Measurements from ENCODE around the gene SUPT3H. TPM values are rescaled to one million over a fixed set of nuclear protein-coding genes. Genes with fewer than 3 reads are reported as not detected.
"Not testable (repeated sequence)": the region's sequence is repeated elsewhere in the genome, so short reads cannot be mapped to it uniquely, and the experiment has no call there.

The SUPT3H gene
- total and polyA plus RNA-seq, 5 donors: 3.1 to 4.5 (median 4.1) TPM

DNA sequence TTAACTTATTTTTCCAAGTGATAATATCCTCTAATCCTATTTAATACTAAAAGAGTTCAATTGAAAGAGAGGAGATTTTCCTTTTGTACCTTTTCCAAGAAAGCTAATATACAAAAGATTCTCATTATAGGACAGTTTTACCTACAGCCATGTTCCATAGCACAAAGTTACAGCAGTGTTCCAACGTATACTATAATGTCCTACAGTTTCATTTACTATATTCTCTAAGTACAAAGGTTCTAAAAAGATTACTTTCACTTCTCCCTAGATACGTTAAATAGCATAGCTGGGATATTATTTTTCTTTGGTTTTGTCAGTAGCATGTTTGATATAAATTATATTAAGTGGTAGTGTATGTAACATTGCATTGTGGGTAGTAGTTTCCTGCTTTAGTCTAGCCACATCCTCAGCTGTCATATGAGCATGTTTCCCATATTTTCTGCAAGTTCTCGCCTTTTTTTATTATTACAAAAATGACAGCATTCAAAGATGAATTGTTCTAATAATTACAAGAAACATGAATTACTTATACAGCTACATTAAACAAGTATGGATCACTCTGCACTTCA lies 54.0 kb downstream of the SUPT3H start:
- no peak overlapping the region for H3K27ac ChIP-seq (ENCODE audit: low read length)
- no peaks in the 10 kb centered on the region for H3K27me3 ChIP-seq (ENCODE audit: control insufficient read depth, insufficient read depth)
- intact Hi-C loops (cut with DNase I): no loop called here
- ATAC-seq (no peak), DNase-seq (no peak)
- H3K4me3 ChIP-seq (ENCODE audit: low read length): no peak overlapping the region
- H3K4me1 ChIP-seq (ENCODE audit: control insufficient read depth, insufficient read depth, low read length): no peaks in the 10 kb centered on the region
- H3K9me3 ChIP-seq (ENCODE audit: control insufficient read depth, low read length): no peaks in the 10 kb centered on the region
- 72% methylated on average over 3 of the region's 3 CpGs for WGBS

DNA sequence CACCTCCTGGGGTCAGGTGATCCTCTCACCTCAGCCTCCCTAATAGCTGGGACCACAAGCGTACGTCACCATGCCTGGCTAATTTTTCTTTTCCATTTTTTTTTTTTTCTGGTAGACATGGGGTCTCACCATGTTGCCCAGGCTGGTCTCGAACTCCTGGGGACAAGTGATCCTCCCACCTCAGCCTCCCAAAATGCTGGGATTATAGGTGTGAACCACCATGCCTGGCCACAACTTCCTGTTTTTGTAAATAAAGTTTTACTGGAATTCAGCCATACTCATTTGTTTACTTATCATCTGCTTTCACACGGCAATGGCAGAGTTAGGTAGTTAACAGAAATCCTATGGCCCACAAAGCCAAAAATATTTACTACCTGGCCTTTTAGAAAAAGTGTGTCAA lies 57.4 kb downstream of the SUPT3H start:
- no peak overlapping the region for H3K4me3 ChIP-seq (ENCODE audit: low read length)
- intact Hi-C loops (cut with DNase I): no loop called here
- 92% methylated on average over 4 of the region's 4 CpGs for WGBS
- H3K27me3 ChIP-seq (ENCODE audit: control insufficient read depth, insufficient read depth): no peaks in the 10 kb centered on the region
- no peaks in the 10 kb centered on the region for H3K9me3 ChIP-seq (ENCODE audit: control insufficient read depth, low read length)
- DNase-seq (no peak), ATAC-seq (no peak)
- H3K4me1 ChIP-seq (ENCODE audit: control insufficient read depth, insufficient read depth, low read length): no peaks in the 10 kb centered on the region
- no peak overlapping the region for H3K27ac ChIP-seq (ENCODE audit: low read length)

DNA sequence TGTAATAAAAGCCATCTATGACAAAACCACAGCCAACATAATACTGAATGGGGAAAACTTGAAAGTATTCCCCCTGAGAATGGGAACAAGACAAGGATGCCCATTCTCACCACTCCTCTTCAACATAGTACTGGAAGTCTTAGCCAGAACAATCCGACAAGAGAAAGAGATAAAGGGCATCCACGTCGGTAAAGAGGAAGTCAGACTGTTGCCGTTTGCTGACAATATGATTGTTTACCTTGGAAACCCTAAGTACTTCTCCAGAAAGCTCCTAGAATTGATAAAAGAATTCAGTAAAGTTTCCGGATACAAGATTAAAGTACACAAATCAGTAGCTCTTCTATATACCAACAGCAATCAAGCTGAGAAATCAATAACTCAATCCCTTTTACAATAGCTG lies 63.6 kb downstream of the SUPT3H start:
- Histone ChIP-seq H3K27me3 (ENCODE audit: control insufficient read depth, insufficient read depth) (no peaks in the 10 kb centered on the region), H3K4me3 (ENCODE audit: low read length) (no peak overlapping the region), H3K27ac (ENCODE audit: low read length) (no peak overlapping the region), H3K4me1 (ENCODE audit: control insufficient read depth, insufficient read depth, low read length) (no peaks in the 10 kb centered on the region), H3K9me3 (ENCODE audit: control insufficient read depth, low read length) (no peaks in the 10 kb centered on the region)
- ATAC-seq (no peak), DNase-seq (no peak)
- 22% methylated on average over 5 of the region's 5 CpGs for WGBS
- intact Hi-C loops (cut with DNase I): no loop called here

DNA sequence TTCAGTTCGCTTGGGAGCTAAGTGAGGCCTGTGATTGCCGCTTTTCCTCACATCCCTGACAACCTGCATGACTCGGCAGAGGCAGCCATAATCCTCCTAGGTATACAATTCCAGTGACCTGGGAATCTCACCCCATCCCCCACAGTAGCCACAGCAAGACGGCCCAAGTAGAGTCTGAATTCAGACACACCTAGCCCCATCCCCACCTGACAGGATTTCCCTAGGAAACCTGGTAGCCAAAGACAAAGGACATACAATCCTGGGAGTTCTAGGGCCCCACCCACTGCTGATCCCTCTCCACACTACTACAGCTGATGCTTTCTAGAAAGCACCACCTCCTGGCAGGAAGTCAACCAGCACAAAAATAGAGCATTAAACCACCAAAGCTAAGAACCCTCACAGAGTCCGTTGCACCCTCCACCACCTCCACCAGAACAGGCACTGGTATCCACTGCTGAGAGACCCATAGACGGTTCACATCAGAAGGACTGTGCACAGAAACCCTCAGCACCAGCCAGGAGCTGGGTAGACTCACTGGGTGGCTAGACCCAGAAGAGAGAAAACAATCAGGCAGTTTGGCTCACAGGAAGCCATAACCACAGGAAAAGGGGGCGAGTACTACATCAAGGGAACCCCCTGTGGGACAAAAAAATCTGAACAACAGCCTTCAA lies 67.5 kb downstream of the SUPT3H start:
- H3K27ac ChIP-seq (ENCODE audit: low read length): no peak overlapping the region
- no peak for DNase-seq
- intact Hi-C loops (cut with DNase I): no loop called here

DNA sequence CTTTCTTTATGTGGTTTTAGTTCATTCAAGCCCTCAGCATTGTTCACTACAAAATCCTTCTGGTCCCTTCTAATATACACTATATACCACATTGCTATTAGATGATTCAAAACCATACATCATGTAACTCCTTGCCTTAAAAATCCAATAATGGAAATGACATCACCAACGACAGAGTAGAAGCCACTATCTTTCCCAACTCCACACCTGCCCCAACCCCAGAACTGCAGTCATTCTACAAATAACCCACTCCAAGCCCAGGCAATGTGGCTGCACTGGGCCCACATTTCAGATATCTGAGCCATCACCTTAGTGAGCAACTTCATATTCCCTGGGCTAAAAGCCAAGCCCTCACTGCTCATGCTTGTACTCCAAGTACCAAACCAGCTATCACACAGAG lies 72.2 kb downstream of the SUPT3H start:
- Histone ChIP-seq H3K9me3 (ENCODE audit: control insufficient read depth, low read length) (no peaks in the 10 kb centered on the region), H3K4me1 (ENCODE audit: control insufficient read depth, insufficient read depth, low read length) (no peaks in the 10 kb centered on the region), H3K4me3 (ENCODE audit: low read length) (no peak overlapping the region), H3K27ac (ENCODE audit: low read length) (no peak overlapping the region), H3K27me3 (ENCODE audit: control insufficient read depth, insufficient read depth) (no peaks in the 10 kb centered on the region)
- intact Hi-C loops (cut with DNase I): no loop called here
- no peak for DNase-seq
- whole genome bisulfite sequencing: 79% methylated on average over 1 of the region's 1 CpG
- no peak for ATAC-seq

More for the DNA sequence above, 67.5 kb downstream of the SUPT3H start:
- Histone ChIP-seq H3K9me3 (ENCODE audit: control insufficient read depth, low read length) (no peaks in the 10 kb centered on the region), H3K4me3 (ENCODE audit: low read length) (no peak overlapping the region), H3K4me1 (ENCODE audit: control insufficient read depth, insufficient read depth, low read length) (no peaks in the 10 kb centered on the region), H3K27me3 (ENCODE audit: control insufficient read depth, insufficient read depth) (no peaks in the 10 kb centered on the region)
- WGBS: 79% methylated on average over 7 of the region's 7 CpGs
- ATAC-seq: no peak

DNA sequence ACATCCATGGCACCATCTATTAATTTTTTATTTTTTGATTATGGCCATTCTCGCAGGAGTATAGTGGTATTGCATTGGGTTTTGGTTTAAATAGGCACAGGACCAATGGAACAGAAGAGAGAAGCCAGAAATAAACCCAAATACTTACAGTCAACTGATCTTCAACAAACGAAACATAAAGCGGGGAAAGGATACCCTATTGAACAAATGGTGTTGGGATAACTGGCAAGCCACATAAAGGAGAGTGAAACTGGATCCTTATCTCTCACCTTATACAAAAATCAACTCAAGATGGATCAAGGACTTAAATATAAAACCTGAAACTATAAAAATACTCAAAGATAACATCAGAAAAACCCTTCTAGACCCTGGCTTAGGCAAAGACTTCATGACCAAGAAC lies 74.9 kb downstream of the SUPT3H start:
- no peaks in the 10 kb centered on the region for H3K27me3 ChIP-seq (ENCODE audit: control insufficient read depth, insufficient read depth)
- no peaks in the 10 kb centered on the region for H3K9me3 ChIP-seq (ENCODE audit: control insufficient read depth, low read length)
- no peak overlapping the region for H3K27ac ChIP-seq (ENCODE audit: low read length)
- ATAC-seq: no peak
- intact Hi-C loops (cut with DNase I): no loop called here
- no peak for DNase-seq
- WGBS: 98% methylated on average over 3 of the region's 3 CpGs
- H3K4me1 ChIP-seq (ENCODE audit: control insufficient read depth, insufficient read depth, low read length): no peaks in the 10 kb centered on the region
- no peak overlapping the region for H3K4me3 ChIP-seq (ENCODE audit: low read length)

DNA sequence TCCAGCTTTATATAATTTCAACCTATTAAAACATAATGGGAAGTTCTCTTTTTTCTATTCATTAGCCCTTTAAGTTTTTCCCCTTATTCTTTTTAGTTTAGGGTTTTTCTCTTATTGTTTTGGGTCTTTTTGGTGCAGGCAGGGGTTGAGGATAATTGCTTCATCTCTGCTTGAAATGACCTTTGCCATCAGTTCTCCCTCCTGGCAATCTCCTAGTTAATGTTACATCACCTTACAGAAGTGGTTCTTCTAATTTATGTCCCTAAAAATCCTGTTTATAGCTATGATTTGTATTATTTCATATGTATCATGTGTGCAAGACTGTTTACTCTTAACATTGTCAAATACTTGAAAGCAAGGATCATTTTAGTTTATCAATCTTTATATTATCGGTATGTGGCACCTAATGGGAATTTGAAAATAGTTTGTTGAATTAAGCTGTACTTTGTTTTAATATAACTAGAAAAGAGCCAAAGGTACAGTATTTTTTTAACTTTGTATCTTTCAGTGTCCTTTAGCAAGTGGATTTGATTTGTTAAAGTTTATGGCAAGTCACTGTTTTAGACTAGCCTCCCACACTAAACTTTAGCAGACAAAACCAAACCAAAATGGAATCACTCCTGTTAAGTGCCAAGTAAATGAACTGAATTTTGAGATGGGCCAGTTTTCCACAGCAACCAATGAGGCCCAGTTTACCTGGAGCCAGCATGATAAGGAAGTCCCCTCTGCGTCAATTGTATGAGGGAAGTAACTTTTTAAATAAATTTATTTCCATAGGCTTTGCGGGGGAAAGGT lies 76.2 kb downstream of the SUPT3H start:
- Histone ChIP-seq H3K9me3 (ENCODE audit: control insufficient read depth, low read length) (no peaks in the 10 kb centered on the region), H3K4me3 (ENCODE audit: low read length) (no peak overlapping the region), H3K4me1 (ENCODE audit: control insufficient read depth, insufficient read depth, low read length) (no peaks in the 10 kb centered on the region), H3K27me3 (ENCODE audit: control insufficient read depth, insufficient read depth) (no peaks in the 10 kb centered on the region), H3K27ac (ENCODE audit: low read length) (no peak overlapping the region)
- ATAC-seq (no peak), DNase-seq (no peak)
- WGBS: 65% methylated on average over 3 of the region's 3 CpGs
- intact Hi-C loops (cut with DNase I): no loop called here

DNA sequence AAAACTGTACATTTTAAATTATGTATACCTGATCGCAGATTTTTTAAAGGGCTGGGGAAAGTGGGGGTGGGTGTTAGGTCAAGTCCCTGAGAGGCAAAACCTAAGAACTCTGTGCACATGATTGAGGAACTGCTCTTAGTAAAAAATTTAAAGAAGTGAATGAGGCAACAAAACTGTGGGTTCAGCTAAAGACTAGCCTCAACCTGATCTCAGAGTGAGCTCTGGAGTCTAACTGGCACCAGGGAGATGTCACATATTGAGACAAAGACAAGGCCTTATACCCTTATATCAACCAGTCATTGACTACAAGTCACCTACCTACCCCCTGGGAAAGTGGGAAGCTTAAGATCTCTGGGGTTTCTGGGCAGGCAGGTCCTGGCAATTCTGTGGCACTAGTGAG lies 77.0 kb downstream of the SUPT3H start:
- Histone ChIP-seq H3K27ac (ENCODE audit: low read length) (no peak overlapping the region), H3K9me3 (ENCODE audit: control insufficient read depth, low read length) (no peaks in the 10 kb centered on the region), H3K4me3 (ENCODE audit: low read length) (no peak overlapping the region), H3K4me1 (ENCODE audit: control insufficient read depth, insufficient read depth, low read length) (no peaks in the 10 kb centered on the region), H3K27me3 (ENCODE audit: control insufficient read depth, insufficient read depth) (no peaks in the 10 kb centered on the region)
- 95% methylated on average over 1 of the region's 1 CpG for WGBS
- DNase-seq (no peak), ATAC-seq (no peak)
- intact Hi-C loops (cut with DNase I): no loop called here

DNA sequence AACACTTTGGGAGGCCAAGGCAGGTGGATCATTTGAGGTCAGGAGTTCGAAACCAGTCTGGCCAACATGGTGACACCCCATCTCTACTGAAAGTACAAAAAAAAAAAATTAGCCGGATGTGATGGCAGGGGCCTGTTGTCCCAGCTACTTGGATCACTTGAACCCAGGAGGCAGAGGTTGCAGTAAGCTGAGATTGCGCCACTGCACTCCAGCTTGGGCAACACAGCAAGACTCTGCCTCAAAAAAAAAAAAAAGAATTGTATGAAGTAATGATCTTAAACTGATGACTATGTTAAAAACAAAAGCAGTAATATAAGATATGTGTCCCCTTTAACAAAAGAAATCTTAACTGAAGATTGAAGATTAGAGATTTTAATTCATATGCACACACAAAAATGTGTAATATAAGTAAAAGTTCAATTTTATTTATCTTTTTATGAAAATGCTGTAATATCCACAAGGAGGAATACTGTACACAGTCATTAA lies 78.6 kb downstream of the SUPT3H start:
- DNase-seq (no peak), ATAC-seq (no peak)
- no peak overlapping the region for H3K27ac ChIP-seq (ENCODE audit: low read length)
- H3K9me3 ChIP-seq (ENCODE audit: control insufficient read depth, low read length): no peaks in the 10 kb centered on the region
- H3K4me3 ChIP-seq (ENCODE audit: low read length): no peak overlapping the region
- 96% methylated on average over 3 of the region's 3 CpGs for WGBS
- H3K4me1 ChIP-seq (ENCODE audit: control insufficient read depth, insufficient read depth, low read length): no peaks in the 10 kb centered on the region
- H3K27me3 ChIP-seq (ENCODE audit: control insufficient read depth, insufficient read depth): no peaks in the 10 kb centered on the region
- intact Hi-C loops (cut with DNase I): no loop called here

DNA sequence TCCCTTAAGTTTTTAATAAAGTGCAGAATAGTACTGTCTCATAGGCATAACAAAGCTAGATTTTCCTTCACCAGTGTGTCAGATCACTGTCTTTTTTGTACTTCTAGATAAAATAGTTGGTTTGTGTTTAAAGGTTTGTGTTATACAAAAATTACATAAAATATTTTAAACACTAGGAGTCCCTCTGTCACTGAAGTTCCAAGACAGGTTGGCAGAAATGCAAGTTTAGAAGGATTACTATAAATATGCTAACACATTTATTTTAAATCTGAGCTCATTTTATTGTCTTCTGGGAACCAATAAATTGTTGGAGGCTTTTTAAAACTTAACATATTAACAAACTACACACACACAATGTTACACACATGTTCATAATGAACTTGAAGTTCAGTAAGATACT lies 80.4 kb downstream of the SUPT3H start:
- no peaks in the 10 kb centered on the region for H3K4me1 ChIP-seq (ENCODE audit: control insufficient read depth, insufficient read depth, low read length)
- ATAC-seq (no peak), DNase-seq (no peak)
- H3K9me3 ChIP-seq (ENCODE audit: control insufficient read depth, low read length): no peaks in the 10 kb centered on the region
- no peaks in the 10 kb centered on the region for H3K27me3 ChIP-seq (ENCODE audit: control insufficient read depth, insufficient read depth)
- intact Hi-C loops (cut with DNase I): no loop called here
- no peak overlapping the region for H3K27ac ChIP-seq (ENCODE audit: low read length)
- H3K4me3 ChIP-seq (ENCODE audit: low read length): no peak overlapping the region

DNA sequence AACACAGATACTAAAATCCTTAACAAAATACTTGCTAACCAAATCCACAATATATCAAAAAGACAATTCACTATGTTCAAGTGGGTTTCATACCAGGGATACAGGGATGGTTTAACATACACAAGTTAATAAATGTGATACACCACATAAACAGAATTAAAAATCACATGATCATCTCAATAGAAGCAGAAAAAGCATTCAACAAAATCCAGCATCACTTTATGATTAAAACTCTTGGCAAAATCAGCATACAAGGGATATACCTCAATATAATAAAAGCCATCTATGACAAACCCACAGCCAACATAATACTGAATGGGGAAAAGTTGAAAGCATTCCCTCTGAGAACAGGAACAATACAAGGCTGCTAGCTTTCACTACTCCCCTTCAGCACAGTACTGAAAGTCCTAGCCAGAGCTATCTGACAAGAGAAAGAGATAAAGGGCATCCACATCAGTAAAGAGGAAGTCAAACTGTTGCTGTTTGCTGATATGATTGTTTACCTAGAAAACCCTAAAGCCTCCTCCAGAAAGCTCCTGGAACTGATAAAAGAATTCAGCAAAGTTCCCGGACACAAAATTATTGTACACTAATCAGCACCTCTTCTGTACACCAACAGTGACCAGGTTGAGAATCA lies 83.6 kb downstream of the SUPT3H start:
- not testable (repeated sequence) for ATAC-seq, DNase-seq

More for the DNA sequence above, 83.6 kb downstream of the SUPT3H start:
- H3K27ac ChIP-seq (ENCODE audit: low read length); H3K4me3 ChIP-seq (ENCODE audit: low read length); H3K4me1 ChIP-seq (ENCODE audit: control insufficient read depth, insufficient read depth, low read length); H3K9me3 ChIP-seq (ENCODE audit: control insufficient read depth, low read length); H3K27me3 ChIP-seq (ENCODE audit: control insufficient read depth, insufficient read depth); intact Hi-C loops (cut with DNase I): not testable (repeated sequence)
- 35% methylated on average over 1 of the region's 1 CpG for WGBS
